Measurements from ENCODE around the gene ATP4B.
"Not testable (repeated sequence)": the region's sequence is repeated elsewhere in the genome, so short reads cannot be mapped to it uniquely, and the experiment has no call there.

ATP4B gene

GRCh38 chr13:113638806-113639205, 19.2 kb downstream of the ATP4B start:
- no peak for DNase-seq

DNA sequence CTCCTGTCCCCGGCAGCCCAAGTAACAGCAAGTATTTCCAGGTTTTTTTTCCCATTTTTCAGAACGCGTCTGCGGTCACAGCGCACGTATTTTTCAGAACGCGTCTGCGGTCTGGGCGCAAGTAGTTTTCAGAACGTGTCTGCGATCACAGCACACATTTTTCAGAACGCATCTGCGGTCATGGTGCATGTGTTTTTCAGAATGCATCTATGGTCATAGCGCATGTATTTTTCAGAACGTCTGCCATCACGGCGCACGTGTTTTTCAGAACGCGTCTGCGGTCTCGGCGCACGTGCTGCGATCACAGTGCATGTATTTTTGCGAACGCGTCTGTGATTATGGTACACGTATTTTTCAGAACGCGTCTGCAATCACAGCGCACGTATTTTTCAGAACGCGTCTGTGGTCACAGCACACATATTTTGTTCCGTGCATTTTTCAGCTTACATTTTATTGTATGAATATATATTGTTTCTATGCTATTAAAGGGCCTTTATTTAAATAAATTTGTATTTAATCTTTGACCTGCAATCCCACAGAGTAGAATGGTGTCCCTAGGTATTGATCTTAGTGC, 19.7 kb downstream of the ATP4B start:
- no peak for DNase-seq

DNA sequence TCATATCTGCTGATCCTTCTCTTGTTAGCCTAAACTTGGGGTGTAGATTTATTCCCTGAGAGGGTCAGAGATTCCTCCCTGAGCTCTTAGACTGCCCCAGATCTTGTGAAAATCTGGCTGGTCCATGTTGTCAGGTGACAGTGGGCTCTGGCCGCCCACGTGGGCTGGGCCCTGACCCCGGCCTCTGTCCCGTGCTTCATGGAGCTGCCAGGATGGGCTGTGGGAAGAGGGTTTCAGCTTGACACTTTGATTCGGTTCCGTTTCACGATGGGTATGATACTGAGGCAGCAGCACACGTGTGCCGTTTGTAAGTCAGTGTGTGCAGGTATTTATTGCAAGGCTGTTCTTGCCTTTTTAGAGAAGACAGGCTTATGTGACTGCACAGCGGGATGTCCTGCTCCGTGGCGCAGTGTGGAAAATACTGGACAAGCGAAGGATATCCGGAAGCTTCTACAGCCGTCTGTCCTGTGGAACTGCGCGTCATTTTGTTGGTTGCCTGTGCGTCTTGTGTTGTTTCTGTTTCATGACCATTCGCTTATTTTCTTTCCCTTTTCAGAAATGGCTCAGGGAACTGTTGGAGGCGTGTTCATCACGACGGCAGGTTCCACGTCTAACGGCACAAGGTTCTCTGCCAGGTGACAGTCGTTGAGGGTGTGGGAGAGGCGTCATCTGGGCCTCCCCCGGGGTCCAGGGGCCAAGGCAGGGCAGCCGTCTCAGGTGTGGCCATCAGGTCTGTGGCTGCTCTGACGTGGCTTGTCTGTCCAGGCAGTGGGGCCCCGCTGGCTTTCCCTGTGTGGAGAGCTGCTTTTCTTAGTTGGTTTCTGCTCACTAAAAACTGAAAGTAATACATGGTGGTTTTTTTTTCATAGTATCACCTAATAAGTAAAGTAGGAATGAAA, 20.5 kb downstream of the ATP4B start:
- DNase-seq: no peak

DNA sequence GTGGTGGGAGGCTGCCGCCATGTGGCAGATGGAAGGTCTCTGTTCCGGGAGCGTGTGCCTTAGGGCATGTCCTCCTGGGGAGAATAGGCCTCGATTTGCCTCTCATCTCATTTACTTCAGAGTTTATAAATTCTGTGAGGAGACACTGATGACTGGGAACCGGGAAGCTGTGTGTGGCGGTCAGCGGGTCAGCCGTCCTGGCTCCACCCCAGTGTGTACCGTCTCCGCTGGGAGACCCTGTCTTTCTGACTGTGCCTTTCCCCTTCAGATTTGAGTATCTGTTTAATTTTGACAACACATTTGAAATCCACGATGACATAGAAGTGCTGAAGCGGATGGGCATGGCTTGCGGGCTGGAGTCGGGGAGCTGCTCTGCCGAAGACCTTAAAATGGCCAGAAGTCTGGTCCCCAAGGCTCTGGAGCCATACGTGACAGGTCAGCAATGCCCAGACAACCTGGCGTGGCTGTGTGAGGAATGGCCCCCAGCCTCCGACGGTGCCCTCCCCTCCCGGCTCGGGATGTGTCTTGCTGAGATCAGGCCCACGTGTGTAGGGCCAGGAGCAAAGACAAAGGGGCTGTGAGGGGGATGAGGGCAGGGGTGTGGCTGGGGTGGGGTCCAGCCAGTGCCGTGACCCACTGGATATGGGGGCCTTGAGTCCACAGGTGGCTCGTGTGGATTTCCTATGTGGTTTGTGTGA, 21.6 kb downstream of the ATP4B start:
- no peak for DNase-seq

DNA sequence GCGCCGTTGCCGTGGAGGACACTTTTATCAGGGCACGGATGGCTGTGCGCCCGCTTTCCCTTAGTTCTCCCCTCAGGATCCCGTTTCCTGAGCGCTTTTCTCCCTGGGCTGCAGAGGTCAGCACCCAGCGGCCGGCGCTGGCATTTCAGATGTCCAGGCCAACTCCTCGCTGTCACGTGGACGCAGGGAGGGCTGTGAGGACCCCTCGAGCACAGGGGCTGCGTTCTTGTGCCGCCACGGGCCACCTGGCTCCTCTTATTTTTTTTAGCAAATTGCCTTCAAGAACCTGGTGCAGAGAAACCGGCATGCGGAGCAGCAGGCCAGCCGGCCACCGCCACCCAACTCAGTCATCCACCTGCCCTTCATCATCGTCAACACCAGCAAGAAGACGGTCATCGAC, 22.3 kb downstream of the ATP4B start:
- DNase-seq: no peak

- no peak for DNase-seq
These were observed 23.0 kb downstream of the ATP4B start for GRCh38 chr13:113635048-113635420.

DNA sequence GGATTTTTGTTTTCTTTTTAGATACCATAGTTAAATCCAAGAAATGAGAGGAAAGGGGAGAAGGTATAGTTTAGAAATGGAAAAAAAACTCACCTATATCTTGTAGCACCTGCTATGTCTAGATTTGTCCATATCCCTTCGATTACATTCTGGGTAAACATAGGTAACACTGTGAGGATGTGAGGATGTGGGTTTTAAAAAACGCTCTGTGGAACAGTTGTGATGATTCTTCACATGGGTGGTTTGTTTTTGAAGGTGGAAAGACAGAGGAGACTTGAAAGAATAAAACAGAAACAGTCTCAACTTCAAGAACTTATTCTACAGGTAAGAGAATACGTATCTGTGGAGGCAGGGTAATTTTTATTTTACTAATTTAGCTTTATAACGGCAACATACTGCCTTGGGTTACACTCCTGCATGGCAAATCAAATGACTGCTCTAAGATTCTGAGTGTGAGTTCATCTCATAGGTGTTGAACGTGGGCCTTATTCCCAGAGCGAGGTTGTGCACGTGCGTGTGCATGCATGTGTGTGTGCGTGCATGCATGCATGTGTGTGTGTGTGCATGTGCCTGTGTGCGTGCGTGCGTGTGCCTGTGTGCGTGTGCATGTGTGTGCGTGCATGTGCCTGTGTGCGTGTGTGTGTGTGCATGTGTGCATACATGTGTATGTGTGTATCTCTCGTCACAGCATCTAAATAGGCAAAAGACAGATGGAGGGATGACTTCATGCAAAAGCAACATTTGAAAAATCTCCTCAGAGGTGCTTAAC, 23.5 kb downstream of the ATP4B start:
- no peak for DNase-seq

- no peak for DNase-seq
These were observed 24.5 kb downstream of the ATP4B start for GRCh38 chr13:113633485-113633873.

DNA sequence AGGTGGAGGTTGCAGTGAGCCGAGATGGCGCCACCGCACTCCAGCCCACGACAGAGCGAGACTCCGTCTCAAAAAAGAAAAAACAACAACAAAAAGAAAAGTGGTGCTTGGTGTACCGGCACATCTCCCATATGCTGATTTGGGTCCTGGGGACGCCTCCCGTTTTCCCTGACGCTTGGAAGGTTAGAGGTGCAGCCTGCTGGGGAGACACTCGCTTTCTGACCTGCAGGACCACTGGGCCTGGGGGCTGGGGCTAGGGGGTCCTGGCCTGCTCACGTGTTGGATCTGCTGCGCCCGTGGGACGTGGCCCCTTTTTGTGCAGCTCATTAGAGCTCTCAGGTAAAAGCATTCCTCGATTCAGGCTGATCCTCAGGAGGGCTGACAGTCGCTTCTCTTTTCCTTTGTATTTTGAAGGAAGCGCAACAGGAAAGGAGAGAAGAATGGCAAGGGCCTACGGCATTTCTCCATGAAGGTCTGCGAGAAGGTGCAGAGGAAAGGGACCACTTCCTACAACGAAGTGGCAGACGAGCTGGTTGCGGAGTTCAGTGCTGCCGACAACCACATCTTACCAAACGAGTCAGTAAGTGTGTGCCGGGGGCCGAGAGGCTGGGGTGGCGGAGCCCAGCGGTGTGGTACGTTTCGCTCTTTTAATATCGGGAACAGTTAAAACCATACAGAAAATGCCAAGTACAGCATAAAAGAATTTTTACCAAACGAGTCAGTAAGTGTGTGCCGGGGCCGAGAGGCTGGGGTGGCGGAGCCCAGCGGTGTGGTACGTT, 25.1 kb downstream of the ATP4B start:
- no peak for DNase-seq

DNA sequence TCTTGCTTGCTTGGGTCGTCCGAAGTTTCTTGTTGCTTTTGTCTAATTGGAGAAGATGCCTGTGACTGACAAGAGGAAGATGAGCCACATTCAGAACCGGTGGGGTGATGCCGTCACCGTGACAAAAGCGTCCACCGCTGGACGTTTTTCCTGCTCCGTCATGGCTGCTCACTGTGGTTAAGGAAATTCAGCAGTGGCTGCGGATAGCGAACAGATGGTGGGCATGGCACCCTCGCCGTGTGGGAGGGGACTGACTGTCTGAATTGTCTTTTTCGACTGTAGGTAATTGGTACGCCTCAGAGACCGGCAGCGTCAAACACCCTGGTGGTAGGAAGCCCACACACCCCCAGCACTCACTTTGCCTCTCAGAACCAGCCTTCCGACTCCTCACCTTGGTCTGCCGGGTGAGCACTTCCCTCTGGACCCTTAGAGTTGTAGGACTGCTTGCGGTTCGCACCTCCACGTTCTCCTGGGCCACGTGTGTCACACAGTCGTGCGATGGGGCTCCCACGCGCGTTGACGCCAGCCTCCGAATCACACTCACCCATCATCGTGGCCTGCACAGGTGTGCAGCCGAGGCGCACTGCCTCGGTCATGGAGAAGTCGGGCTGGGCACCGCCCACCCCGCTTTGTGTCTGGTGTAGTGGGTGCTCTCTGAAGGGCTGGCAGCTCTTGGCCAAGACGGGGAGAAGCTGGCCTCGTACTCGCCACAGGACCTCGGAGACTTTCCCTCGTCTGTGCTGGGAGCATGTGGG, 26.5 kb downstream of the ATP4B start:
- DNase-seq: no peak

- no peak for DNase-seq
These were observed 27.2 kb downstream of the ATP4B start for GRCh38 chr13:113630804-113631203.

GRCh38 chr13:113630296-113630695, 27.7 kb downstream of the ATP4B start:
- DNase-seq: no peak

DNA sequence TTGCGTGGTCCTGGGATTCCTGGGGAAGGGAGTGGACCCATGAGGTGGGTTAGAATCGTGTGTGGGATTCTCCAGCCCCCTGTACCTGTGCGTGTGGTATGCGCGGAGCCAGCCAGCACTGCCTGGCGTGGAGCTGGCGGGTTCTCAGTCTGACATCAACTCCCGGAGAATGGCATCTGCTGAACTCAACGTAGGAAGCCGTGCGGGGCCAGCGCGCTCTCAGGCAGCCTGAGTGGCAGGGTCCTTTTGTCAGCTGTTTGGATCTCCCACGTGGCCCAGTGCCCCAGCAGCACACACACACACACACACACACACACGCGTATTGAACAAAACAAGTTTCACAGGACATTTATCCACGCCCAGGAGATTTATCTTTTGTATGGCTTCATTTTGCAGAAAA, 28.1 kb downstream of the ATP4B start:
- no peak for DNase-seq

DNA sequence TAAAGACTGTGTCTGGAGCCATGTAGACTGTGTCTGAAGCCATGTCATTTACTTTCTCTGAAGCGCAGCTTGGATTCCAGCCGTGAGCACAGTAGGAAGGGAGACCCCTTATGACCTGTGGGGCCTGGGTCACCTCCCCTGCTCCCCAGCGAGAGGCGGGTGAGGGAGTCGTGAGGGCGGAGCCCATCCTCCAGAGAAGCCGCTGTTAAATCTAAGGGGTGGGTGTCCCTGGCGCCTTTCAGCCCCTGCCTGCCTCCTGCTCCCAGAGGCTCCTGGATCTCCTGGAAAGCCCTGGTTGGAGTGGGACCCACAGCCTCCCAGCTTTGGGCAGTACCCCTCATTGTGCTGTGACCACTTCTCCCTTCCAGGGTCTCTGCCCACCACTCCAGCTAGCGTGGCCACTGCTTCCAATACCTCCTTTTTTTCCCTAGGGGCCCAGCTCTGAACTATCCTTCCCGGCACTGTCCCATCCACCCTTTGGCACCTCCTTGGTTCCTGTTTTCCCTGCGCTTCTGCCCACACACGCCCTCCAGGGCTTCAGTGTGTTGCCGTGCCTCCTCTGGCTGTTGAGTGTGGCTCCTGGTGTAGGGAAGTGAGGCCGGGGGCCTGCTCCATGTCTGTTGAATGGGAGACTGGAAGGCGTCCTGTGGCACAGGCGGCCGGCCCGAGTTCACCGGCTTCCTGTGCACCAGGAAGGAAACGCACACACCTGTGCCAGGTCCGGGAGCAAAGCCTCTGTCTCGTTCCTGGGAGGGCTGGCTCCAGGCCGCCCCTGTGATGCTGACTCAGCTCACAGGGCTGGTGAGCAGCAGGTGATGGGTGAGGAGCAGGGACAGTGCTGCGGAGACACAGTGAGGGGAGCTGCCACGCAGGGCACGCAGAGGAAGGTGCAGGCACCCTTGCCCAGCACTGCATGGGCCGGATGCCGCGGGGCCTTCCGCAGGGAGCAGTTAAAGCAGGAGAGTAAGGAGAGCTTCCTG, 29.4 kb downstream of the ATP4B start:
- DNase-seq: no peak

DNA sequence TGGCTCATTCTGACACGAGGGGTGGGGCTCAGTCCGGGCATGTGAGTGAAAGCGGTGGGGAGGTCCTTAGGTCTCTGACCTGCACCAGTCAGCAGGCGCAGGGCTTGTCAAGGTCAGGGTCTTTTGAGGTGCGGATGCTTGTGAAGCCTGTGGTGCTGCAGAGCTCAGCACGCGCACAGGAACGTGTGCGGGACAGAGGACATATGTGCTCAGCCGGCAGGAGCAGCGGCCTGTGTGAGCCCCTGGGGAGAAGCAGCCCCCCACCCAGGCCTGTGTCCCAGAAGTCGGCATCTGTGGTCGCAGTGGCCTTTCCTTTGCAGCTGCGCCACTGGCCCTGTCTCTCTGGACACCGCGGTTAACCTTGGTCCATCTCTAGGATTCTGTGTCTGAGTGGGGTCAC, 30.9 kb downstream of the ATP4B start:
- no peak for DNase-seq

- DNase-seq: no peak
These were observed 31.9 kb downstream of the ATP4B start for GRCh38 chr13:113625965-113626721.

DNA sequence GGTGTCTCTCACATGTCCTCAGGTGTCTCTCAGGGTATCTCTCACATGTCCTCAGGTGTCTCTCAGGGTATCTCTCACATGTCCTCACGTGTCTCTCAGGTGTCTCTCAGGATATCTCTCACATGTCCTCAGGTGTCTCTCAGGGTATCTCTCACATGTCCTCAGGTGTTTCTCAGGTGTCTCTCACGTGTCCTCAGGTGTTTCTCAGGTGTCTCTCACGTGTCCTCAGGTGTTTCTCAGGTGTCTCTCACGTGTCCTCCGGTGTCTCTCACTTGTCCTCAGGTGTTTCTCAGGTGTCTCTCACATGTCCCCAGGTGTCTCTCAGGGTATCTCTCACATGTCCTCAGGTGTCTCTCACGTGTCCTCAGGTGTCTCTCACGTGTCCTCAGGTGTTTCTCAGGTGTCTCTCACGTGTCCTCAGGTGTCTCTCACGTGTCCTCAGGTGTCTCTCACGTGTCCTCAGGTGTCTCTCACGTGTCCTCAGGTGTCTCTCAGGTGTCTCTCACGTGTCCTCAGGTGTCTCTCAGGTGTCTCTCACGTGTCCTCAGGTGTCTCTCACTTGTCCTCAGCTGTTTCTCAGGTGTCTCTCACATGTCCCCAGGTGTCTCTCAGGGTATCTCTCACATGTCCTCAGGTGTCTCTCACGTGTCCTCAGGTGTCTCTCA, 33.2 kb downstream of the ATP4B start:
- not testable (repeated sequence) for DNase-seq

- DNase-seq: no peak
These were observed 33.8 kb downstream of the ATP4B start for GRCh38 chr13:113624235-113624587.

All from NCI-H1436 (cell line).